HG03064 (cell line): ENCODE results near the gene AFF3.
"Not testable (repeated sequence)": the region's sequence is repeated elsewhere in the genome, so short reads cannot be mapped to it uniquely, and the experiment has no call there.

Source experiments
- ATAC-seq: cut with Tn5 transposase; IDR thresholded peaks from one replicate; pipeline ENCODE4 v1.9.1; 2021; ENCODE audit warnings: low read depth; ENCODE audit not compliant: unreplicated experiment

AFF3 gene

GRCh38 chr2:99944019-99944418 is 198.4 kb downstream of the AFF3 start:
- no peak for ATAC-seq

GRCh38 chr2:99942561-99943347 is 199.6 kb downstream of the AFF3 start:
- ATAC-seq: no peak

GRCh38 chr2:99940963-99941362 is 201.4 kb downstream of the AFF3 start:
- no peak for ATAC-seq

DNA sequence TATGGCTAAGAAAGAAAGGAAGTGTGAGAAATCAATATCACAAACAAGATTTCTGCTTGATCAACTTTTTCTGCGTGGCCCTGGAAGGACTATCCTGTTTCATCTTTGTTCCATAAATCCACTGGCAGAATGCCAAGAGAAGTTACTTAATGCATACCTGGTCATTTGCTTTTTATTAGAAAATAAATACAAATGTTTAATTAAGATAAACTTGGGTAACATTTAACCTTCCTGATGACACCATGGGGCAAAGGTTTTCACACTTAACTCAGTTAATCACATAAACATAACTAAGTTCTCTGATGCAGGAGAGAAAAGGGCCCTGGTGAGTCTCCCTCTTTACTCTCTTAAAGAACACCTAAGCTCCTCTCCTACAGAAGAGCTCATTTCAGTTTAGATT is 203.3 kb downstream of the AFF3 start:
- no peak for ATAC-seq

DNA sequence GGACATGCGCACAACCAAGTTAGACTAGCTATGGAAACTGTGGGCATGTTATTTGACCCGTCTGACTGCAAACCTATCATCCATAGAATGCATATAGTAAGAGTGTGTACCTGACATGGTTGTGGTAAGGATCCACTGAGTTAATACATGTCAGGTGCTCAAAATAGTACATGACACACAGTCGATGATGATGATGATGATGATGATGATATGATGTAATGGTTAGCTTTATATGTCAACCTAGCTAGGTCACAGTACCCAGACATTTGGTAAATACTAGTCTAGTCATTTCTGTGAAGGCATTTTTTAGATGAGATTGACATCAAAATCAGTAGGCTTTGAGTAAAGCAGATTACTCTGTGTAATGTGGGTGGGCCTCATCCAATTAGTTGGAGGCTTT is 204.1 kb downstream of the AFF3 start:
- ATAC-seq: no peak

DNA sequence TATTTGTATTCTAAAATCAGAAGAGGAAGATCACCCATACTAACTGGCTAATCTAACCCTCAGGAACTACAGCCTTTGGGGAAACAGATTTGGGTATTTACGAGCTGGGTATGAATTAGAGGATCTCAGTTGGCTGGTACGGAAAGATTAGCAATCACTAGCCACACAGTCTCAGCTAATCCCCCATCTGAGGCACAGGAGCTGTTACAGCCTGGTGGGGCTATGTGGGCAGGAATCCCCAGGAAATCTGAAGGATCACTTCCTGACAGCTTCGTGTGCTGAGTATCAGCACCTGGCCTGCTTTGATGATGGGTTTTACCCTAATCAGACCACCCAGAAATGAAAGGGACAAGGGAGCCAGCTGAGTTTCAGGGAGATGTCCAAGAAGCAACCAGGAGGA is 206.3 kb downstream of the AFF3 start:
- no peak for ATAC-seq

- ATAC-seq: no peak
These were observed 206.7 kb downstream of the AFF3 start for GRCh38 chr2:99935662-99936061.

DNA sequence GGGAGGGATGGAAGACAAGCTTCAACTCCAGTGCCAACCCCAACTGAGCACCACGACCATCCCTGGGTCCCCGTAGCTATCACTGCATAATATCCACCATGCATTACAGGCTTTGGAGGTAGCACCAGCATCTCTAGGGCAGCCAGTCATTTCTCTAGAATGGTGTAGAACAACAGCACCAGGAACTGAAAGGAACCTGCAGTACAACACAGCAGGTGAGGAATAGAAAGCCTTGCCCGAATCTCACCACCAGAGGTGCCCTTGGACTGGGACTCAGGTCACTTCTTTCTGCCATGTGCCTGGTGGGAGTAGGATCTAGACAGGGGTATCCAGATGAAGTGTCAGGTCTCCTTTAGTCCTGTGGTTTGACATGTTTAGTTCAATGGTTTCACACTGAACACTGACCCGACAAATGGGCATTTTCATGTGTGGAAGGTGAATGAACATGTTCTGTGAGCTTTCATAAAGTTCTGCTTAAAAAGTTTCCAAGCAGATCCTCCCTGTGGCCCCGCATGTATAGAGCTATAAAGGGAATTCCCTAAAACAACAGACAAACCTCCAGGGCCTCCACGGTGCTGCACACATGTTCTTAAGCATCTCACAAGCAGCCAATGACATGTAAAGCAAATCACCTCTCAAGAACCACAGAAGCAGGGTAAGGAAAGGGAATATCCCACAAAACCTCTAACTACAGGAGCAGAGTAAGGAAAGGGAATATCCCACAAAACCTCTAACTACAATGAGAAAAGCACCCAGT is 208.3 kb downstream of the AFF3 start:
- no peak for ATAC-seq

DNA sequence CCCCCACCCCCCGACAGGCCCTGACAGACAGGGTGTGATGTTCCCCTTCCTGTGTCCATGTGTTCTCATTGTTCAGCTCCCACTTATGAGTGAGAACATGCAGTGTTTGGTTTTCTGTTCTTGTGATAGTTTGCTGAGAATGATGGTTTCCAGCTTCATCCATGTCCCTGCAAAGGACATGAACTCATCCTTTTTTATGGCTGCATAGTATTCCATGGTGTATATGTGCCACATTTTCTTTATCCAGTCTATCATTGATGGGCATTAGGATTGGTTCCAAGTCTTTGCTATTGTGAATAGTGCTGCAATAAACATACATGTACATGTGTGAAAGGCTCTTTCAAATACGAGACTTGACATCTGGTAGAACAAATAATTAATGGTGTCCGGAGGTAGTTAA is 208.9 kb downstream of the AFF3 start:
- ATAC-seq: not testable (repeated sequence)

GRCh38 chr2:99928470-99929053 is 213.8 kb downstream of the AFF3 start:
- ATAC-seq: no peak

DNA sequence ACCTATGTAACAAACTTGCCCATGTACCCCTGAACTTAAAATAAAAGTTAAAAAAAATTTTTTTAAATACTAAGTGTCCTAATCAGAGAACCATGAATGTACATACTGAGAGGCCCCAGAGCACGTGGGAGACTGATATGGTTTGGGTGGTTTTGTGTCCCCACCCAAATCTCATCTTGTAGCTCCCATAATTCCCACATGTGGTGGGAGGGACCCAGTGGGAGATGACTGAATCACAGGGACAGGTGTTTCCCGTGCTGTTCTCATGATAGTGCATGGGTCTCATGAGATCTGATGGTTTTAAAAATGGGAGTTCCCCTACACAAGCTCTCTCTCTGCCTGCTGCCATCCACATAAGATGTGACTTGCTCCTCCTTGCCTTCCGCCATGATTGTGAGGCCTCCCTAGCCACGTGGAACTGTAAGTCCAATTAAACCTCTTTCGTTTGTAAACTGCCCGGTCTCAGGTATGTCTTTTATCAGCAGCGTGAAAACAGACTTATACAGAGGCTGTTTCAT is 214.6 kb downstream of the AFF3 start:
- not testable (repeated sequence) for ATAC-seq

GRCh38 chr2:99926986-99927385 is 215.4 kb downstream of the AFF3 start:
- ATAC-seq: no peak

GRCh38 chr2:99925960-99926359 is 216.4 kb downstream of the AFF3 start:
- ATAC-seq: no peak

DNA sequence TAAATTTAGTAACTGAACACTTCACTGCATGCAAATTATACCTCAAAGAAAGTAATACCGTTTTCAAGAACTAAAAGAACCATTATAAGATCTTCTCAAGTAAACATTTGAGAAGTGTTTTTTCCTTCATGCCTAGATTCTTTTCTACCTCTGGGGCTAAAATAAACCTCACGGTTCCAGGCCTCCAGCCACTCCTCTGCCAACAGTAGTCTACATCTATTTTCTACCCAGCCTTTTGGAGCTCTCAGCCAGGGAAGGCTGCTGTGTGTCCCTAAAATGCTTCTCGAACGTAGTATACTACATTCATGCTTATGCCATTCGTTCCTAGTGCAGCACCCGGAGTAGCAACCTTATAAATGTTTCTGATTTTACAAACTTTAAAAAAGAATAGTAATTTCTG is 219.7 kb downstream of the AFF3 start:
- ATAC-seq: no peak

DNA sequence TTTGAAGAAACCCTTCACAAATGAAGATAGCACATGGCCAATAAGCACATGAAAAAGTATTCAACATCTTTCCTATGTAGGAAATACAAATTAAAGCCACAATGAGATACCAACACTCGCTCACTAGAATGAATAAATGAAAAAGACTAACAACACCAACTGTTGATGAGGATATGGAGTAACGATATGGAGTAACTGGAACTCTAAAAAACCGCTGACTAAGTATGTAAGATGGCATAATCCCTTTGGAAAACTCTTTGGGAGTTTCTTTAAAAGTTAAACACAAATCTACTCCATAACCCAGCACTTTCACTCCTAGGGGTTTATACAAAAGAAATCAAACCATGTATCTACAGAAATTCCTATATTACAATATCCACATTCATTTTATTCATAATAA is 220.5 kb downstream of the AFF3 start:
- ATAC-seq: no peak

GRCh38 chr2:99918389-99918788 is 224.0 kb downstream of the AFF3 start:
- ATAC-seq: no peak

DNA sequence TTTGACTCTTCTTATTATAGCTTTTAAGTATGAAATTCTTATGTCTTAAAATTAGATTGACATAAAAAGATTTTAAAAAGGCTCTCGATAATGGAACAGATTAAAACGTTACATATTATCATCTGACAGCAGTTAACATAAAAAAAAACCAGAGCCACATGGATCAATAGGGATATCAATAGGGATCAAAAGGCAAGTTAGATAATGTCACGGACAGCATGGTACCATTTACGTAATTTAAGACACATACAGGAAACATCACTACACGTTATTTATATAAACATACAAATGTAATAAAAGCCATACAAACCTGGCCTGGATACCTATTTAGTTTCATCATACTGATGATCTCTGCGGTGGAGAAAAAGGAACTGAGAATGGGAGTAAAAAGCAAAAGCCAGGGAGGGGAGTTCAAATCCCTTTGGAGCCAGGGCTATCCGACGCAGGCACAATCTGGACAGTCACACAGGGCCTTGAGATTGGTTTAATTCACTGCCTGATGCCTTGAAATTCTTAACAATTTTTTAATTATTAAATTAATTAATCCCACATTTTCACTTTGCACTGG is 227.2 kb downstream of the AFF3 start:
- no peak for ATAC-seq

DNA sequence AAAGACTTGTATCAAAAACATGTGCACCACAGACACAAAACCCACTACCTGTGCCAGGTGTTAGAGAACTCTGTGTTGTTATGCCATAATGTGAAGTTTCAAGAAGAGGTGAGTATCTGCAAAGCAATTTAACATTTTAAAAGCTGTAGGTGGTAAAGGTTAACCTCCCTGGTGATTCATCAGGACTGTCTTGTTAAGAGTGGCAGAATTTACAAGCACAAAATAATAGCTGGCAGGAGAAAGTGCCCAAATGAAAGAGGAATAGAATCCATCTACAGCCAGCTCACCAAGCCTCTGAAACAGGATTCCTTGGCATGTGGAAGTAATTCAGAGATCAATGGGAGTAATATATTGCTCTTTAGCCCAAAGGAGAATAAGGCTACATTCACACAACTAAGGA is 230.7 kb downstream of the AFF3 start:
- ATAC-seq: no peak

GRCh38 chr2:99910902-99911301 is 231.5 kb downstream of the AFF3 start:
- ATAC-seq: no peak

DNA sequence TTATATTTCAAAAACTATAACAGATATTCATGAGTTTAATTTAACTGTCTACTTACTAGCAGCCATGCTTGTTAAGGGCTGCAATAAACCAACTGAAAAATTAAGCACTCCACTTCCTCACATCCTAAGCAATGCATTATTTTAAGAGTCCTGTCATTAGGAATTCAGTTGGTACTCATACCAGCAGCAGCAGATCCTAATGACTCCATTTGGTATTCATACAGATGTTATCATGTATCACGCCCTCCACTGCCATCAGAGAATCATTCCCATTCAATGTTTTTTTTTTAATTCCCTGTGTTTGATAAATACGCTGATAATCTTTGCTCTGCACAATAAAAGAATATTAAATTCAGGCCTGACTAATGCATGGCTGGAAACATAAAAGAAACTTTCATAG is 236.8 kb downstream of the AFF3 start:
- ATAC-seq: no peak

DNA sequence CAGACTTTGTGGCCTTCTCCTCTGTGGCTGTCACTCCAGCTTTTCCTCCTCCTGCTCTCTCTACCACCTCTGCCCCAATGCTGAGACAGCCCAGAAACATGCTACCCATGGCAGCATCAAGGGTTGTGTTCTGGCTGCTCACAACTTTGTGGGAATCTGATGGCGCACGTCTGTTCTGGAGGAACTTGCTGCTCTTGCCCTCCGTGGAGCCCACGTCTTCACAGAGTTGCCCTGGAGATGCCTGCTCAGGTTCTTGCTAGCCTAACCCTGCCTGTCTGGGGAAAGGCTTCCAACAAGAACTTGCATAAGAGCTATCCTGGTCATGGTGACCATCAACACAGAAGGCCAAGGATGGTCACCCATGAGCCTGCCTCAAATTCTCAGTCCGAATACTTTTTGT is 237.4 kb downstream of the AFF3 start:
- no peak for ATAC-seq
